Stimulated activated CD8-positive, alpha-beta memory T cell treated with anti-CD3 and anti-CD28 coated beads, Interleukin-7, amount 100 ng/mL, for 48 hours (primary cell): ENCODE data around the gene USP44.
"Not testable (repeated sequence)": the region's sequence is repeated elsewhere in the genome, so short reads cannot be mapped to it uniquely, and the experiment has no call there.

Source experiments
- DNase-seq, 2 donors: peaks; one replicate each; pipeline ENCODE4 v3.0.0-alpha.2; 2020; ENCODE audit warnings: low read depth in 1 of 2; ENCODE audit errors: extremely low read depth in 1 of 2

Gene USP44

GRCh38 chr12:95551305-95551704 is at the start of gene USP44:
Gene USP44, minus strand, starts transcription at chr12:95551476. Its CDS starts 17,220 bp downstream, at chr12:95534256.
- DNase-seq, result no peak

GRCh38 chr12:95600567-95600966 is 49.3 kb upstream of the USP44 start:
- no peak for DNase-seq

GRCh38 chr12:95599880-95600279 is 48.6 kb upstream of the USP44 start:
- no peak for DNase-seq

GRCh38 chr12:95594136-95594535 is 42.9 kb upstream of the USP44 start:
- DNase-seq, result no peak

GRCh38 chr12:95593266-95593871 is 42.1 kb upstream of the USP44 start:
- no peak for DNase-seq

GRCh38 chr12:95591731-95592130 is 40.5 kb upstream of the USP44 start:
- DNase-seq, result no peak

GRCh38 chr12:95590775-95591174 is 39.5 kb upstream of the USP44 start:
- no peak for DNase-seq

- no peak for DNase-seq
Observed at GRCh38 chr12:95583933-95584332, 32.7 kb upstream of the USP44 start.

- no peak for DNase-seq
Observed at GRCh38 chr12:95582230-95583058, 31.2 kb upstream of the USP44 start.

GRCh38 chr12:95577820-95578219 is 26.5 kb upstream of the USP44 start:
- DNase-seq, result no peak

GRCh38 chr12:95574799-95575452 is 23.6 kb upstream of the USP44 start:
- DNase-seq, result no peak

- DNase-seq, result no peak
Observed at GRCh38 chr12:95573951-95574576, 22.8 kb upstream of the USP44 start.

GRCh38 chr12:95571369-95571768 is 20.1 kb upstream of the USP44 start:
- DNase-seq, result no peak

- not testable (repeated sequence) for DNase-seq
Observed at GRCh38 chr12:95568045-95568444, 16.8 kb upstream of the USP44 start.

- DNase-seq, result no peak
Observed at GRCh38 chr12:95557625-95558024, 6.3 kb upstream of the USP44 start.

GRCh38 chr12:95554532-95555071 is 3.3 kb upstream of the USP44 start:
- DNase-seq, result no peak

GRCh38 chr12:95553197-95553943 is 2.1 kb upstream of the USP44 start:
- DNase-seq, result no peak

GRCh38 chr12:95551913-95552516 is 739 bp upstream of the USP44 start:
- no peak for DNase-seq

GRCh38 chr12:95549392-95550084 is 1.7 kb downstream of the USP44 start:
- DNase-seq, result no peak
